Hepatocyte (in vitro differentiated cells): ENCODE data around the gene FNDC3B. TPM values are rescaled to one million over a fixed set of nuclear protein-coding genes. Genes with fewer than 3 reads are reported as not detected.

ENCODE experiments used
- DNase-seq: peaks from one replicate; pipeline ENCODE4 v3.0.0-alpha.2; 2016; ENCODE audit warnings: low spot score
- H2AFZ ChIP-seq: fragments of 200-600 bp; sonication (generic); 2 replicates; pipeline ENCODE4 v1.6.0; 2016; ENCODE audit warnings: antibody characterized with exemption, mild to moderate bottlenecking
- H3K27ac ChIP-seq: fragments of 200-600 bp; sonication (generic); 2 replicates; pipeline ENCODE4 v1.5.1; 2016; ENCODE audit warnings: mild to moderate bottlenecking
- H3K27me3 ChIP-seq: fragments of 200-600 bp; sonication (generic); 2 replicates; pipeline ENCODE4 v1.6.1; 2016
- H3K36me3 ChIP-seq: fragments of 200-600 bp; sonication (generic); replicated peaks from 2 replicates; pipeline ENCODE4 v1.5.1; 2016; ENCODE audit warnings: low read depth; ENCODE audit not compliant: insufficient read depth
- H3K4me1 ChIP-seq: fragments of 200-600 bp; sonication (generic); 2 replicates; pipeline ENCODE4 v1.5.1; 2016; ENCODE audit warnings: mild to moderate bottlenecking, moderate library complexity; ENCODE audit not compliant: insufficient read depth
- H3K4me2 ChIP-seq: fragments of 200-600 bp; sonication (generic); 2 replicates; pipeline ENCODE4 v1.6.0; 2016
- H3K4me3 ChIP-seq: fragments of 200-600 bp; sonication (generic); 2 replicates; pipeline ENCODE4 v1.5.1; 2016; ENCODE audit warnings: mild to moderate bottlenecking
- H3K79me2 ChIP-seq: fragments of 200-600 bp; sonication (generic); 2 replicates; pipeline ENCODE4 v1.6.0; 2017; ENCODE audit warnings: mild to moderate bottlenecking
- H3K9me2 ChIP-seq: fragments of 200-600 bp; sonication (generic); replicated peaks from 2 replicates; pipeline ENCODE4 v1.6.0; 2017; ENCODE audit warnings: mild to moderate bottlenecking; ENCODE audit not compliant: insufficient read depth
- H3K9me3 ChIP-seq: fragments of 200-600 bp; sonication (generic); 2 replicates; pipeline ENCODE4 v1.5.1; 2016; ENCODE audit warnings: low read depth, mild to moderate bottlenecking
- H4K20me1 ChIP-seq: fragments of 200-600 bp; sonication (generic); 2 replicates; pipeline ENCODE4 v1.6.0; 2016; ENCODE audit warnings: mild to moderate bottlenecking; ENCODE audit not compliant: insufficient read depth, poor library complexity, severe bottlenecking
- CTCF ChIP-seq: fragments of 200-600 bp; sonication (generic); IDR thresholded peaks from 2 replicates; pipeline ENCODE4 v1.5.1; 2016; ENCODE audit warnings: antibody characterized with exemption, mild to moderate bottlenecking; ENCODE audit not compliant: poor library complexity
- EZH2 ChIP-seq: fragments of 200-600 bp; sonication (generic); IDR thresholded peaks from 2 replicates; pipeline ENCODE4 v1.6.1; 2016; ENCODE audit warnings: antibody characterized with exemption, mild to moderate bottlenecking, borderline replicate concordance
- EZH2phosphoT487 ChIP-seq: fragments of 200-600 bp; sonication (generic); IDR thresholded peaks from one replicate; pipeline ENCODE4 v1.6.1; 2018; ENCODE audit warnings: antibody characterized with exemption, mild to moderate bottlenecking, low read depth, moderate library complexity; ENCODE audit not compliant: unreplicated experiment, severe bottlenecking
- WGBS: methylation state at CpG from one replicate; pipeline ENCODE4 v1.1.6; 2016; ENCODE audit warnings: low lambda C conversion rate; ENCODE audit errors: missing lambda C conversion rate; 5-methylcytosine and 5-hydroxymethylcytosine counted together
- polyA plus RNA-seq: library from polyadenylated mRNA; unstranded; fragments of >200 nt; fragmentation: Nextera tagmentation; extraction: Ambion mirVana; gene quantifications from 2 replicates; pipeline ENCODE4 v1.2.1, GENCODE V29; 2016
- total RNA-seq: library from RNA; depleted of rRNA; stranded (reverse); fragments of >200 nt; gene quantifications from 2 replicates; pipeline ENCODE4 v1.2.3, GENCODE V29; 2014

The FNDC3B gene
- total and polyA plus RNA-seq, 2 experiments from 2014 or later = 61.2 to 113 TPM

- H4K20me1 ChIP-seq = no peaks in the 10 kb centered on the region
- no peak overlapping the region for H3K4me2 ChIP-seq
- H3K4me3 ChIP-seq = no peak overlapping the region
- H3K4me1 ChIP-seq = peaks cover 66% of the 10 kb centered on the region
- H3K9me3 ChIP-seq = no peaks in the 10 kb centered on the region
- no peaks in the 10 kb centered on the region for H3K27me3 ChIP-seq
- no peaks in the 10 kb centered on the region for H3K36me3 ChIP-seq
- H3K9me2 ChIP-seq = no peaks in the 10 kb centered on the region
- DNase-seq = no peak
- peak overlapping the region; percentile 89 for H3K27ac ChIP-seq
- WGBS = 62% methylated on average over 2 of the region's 2 CpGs
- H3K79me2 ChIP-seq = peaks cover 81% of the 10 kb centered on the region
- H2AFZ ChIP-seq = no peak overlapping the region
- TF ChIP-seq EZH2 = no peak
- no peak for TF ChIP-seq CTCF
- no peak for TF ChIP-seq EZH2phosphoT487
These were observed 98.2 kb downstream of the FNDC3B start for GRCh38 chr3:172137287-172138192.

GRCh38 chr3:172138193-172138537, 98.8 kb downstream of the FNDC3B start:
- H3K79me2 ChIP-seq = peaks cover 80% of the 10 kb centered on the region
- no peaks in the 10 kb centered on the region for H3K9me2 ChIP-seq
- WGBS = 46% methylated on average over 3 of the region's 3 CpGs
- no peak overlapping the region for H3K4me2 ChIP-seq
- no peaks in the 10 kb centered on the region for H4K20me1 ChIP-seq
- no peaks in the 10 kb centered on the region for H3K27me3 ChIP-seq
- no peak overlapping the region for H3K4me3 ChIP-seq
- no peaks in the 10 kb centered on the region for H3K36me3 ChIP-seq
- DNase-seq = no peak
- TF ChIP-seq EZH2phosphoT487 = no peak
- TF ChIP-seq CTCF = no peak
- no peak for TF ChIP-seq EZH2
- H2AFZ ChIP-seq = no peak overlapping the region
- peak overlapping the region; percentile 89 for H3K27ac ChIP-seq
- peaks cover 73% of the 10 kb centered on the region for H3K4me1 ChIP-seq
- no peaks in the 10 kb centered on the region for H3K9me3 ChIP-seq

- H3K9me3 ChIP-seq = no peaks in the 10 kb centered on the region
- 70% methylated on average over 6 of the region's 6 CpGs for WGBS
- peaks cover 80% of the 10 kb centered on the region for H3K79me2 ChIP-seq
- H3K4me3 ChIP-seq = no peak overlapping the region
- peak overlapping the region; percentile 89 for H3K27ac ChIP-seq
- H3K9me2 ChIP-seq = no peaks in the 10 kb centered on the region
- peaks cover 75% of the 10 kb centered on the region for H3K4me1 ChIP-seq
- no peaks in the 10 kb centered on the region for H3K27me3 ChIP-seq
- TF ChIP-seq EZH2 (no peak), CTCF (no peak), EZH2phosphoT487 (no peak)
- peak; percentile 49 for DNase-seq
- no peaks in the 10 kb centered on the region for H4K20me1 ChIP-seq
- no peak overlapping the region for H2AFZ ChIP-seq
- no peaks in the 10 kb centered on the region for H3K36me3 ChIP-seq
- H3K4me2 ChIP-seq = no peak overlapping the region
These were observed 99.6 kb downstream of the FNDC3B start for GRCh38 chr3:172138792-172139507.
